Activated gamma-delta T cell treated with anti-CD3 and anti-CD28 coated beads, Interleukin-2, amount 50 U/mL, for 16 hours (primary cell): Measurements from ENCODE around the gene SLC13A2.
"Not testable (repeated sequence)": the region's sequence is repeated elsewhere in the genome, so short reads cannot be mapped to it uniquely, and the experiment has no call there.

Source experiments
- DNase-seq: peaks from one replicate; pipeline ENCODE4 v3.0.0-alpha.2; 2020; ENCODE audit warnings: low read depth

Gene SLC13A2

GRCh38 chr17:28514561-28515002 is 41.1 kb downstream of the SLC13A2 start:
- DNase-seq = no peak

- no peak for DNase-seq
Measured at GRCh38 chr17:28515518-28515917, 42.1 kb downstream of the SLC13A2 start.

GRCh38 chr17:28518132-28518531 is 44.7 kb downstream of the SLC13A2 start:
- DNase-seq = no peak

GRCh38 chr17:28518578-28518977 is 45.1 kb downstream of the SLC13A2 start:
- no peak for DNase-seq

GRCh38 chr17:28519236-28519635 is 45.8 kb downstream of the SLC13A2 start:
- no peak for DNase-seq

GRCh38 chr17:28520687-28521086 is 47.2 kb downstream of the SLC13A2 start:
- DNase-seq = no peak

GRCh38 chr17:28521311-28522085 is 48.1 kb downstream of the SLC13A2 start:
- no peak for DNase-seq

GRCh38 chr17:28522281-28522680 is 48.8 kb downstream of the SLC13A2 start:
- not testable (repeated sequence) for DNase-seq

GRCh38 chr17:28523186-28523585 is 49.7 kb downstream of the SLC13A2 start:
- DNase-seq = no peak

GRCh38 chr17:28523876-28524275 is 50.4 kb downstream of the SLC13A2 start:
- DNase-seq = no peak

GRCh38 chr17:28524476-28525424 is 51.3 kb downstream of the SLC13A2 start:
- no peak for DNase-seq

GRCh38 chr17:28526381-28526780 is 52.9 kb downstream of the SLC13A2 start:
- DNase-seq = no peak

GRCh38 chr17:28527181-28527681 is 53.8 kb downstream of the SLC13A2 start:
- DNase-seq = no peak

GRCh38 chr17:28527859-28528258 is 54.4 kb downstream of the SLC13A2 start:
- no peak for DNase-seq

GRCh38 chr17:28528327-28529012 is 55.0 kb downstream of the SLC13A2 start:
- DNase-seq = no peak

- DNase-seq = no peak
Measured at GRCh38 chr17:28529013-28529400, 55.6 kb downstream of the SLC13A2 start.

GRCh38 chr17:28530250-28530649 is 56.8 kb downstream of the SLC13A2 start:
- DNase-seq = no peak

- DNase-seq = no peak
Measured at GRCh38 chr17:28530926-28531325, 57.5 kb downstream of the SLC13A2 start.

GRCh38 chr17:28532050-28532960 is 58.9 kb downstream of the SLC13A2 start:
- DNase-seq = no peak

GRCh38 chr17:28533091-28533807 is 59.8 kb downstream of the SLC13A2 start:
- DNase-seq = no peak
